ENCODE measurements around the gene HTRA3. TPM values are rescaled to one million over a fixed set of nuclear protein-coding genes. Genes with fewer than 3 reads are reported as not detected.

HTRA3 gene
- total RNA-seq, 2 experiments from 2014 or later: not detected

DNA sequence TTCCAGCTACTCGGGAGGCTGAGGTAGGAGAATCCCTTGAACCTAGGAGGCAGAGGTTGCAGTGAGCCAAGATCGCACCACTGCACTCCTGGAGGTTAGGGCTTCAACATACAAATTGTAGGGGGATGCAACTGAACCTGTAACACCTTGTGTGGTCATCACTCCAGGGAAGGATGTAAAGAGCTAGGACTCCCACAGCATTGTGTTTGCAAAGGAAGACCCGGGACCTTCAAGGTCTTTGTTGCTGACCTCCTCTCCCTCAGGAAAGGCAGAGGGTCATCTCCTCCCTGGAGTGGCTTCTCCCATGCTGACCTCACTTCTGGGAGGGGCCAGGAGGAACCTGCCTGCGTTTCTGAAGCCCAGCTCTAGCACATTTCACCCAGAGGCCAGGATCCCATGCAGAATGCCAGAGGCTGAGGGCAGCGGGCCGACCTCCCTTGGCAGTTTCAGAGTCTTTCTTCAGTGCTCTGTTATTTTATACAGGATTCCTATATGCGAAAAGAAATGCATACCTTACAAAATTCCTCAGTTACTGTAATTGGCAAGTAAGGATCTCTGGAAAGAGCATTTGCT lies 80.2 kb downstream of the HTRA3 start:
- intact Hi-C loops (cut with DNase I, micrococcal nuclease): no loop called here
- H3K9me3 Mint-ChIP-seq: no peaks in the 10 kb centered on the region
- DNase-seq: peak in 1 of 14 experiments; percentile 20

DNA sequence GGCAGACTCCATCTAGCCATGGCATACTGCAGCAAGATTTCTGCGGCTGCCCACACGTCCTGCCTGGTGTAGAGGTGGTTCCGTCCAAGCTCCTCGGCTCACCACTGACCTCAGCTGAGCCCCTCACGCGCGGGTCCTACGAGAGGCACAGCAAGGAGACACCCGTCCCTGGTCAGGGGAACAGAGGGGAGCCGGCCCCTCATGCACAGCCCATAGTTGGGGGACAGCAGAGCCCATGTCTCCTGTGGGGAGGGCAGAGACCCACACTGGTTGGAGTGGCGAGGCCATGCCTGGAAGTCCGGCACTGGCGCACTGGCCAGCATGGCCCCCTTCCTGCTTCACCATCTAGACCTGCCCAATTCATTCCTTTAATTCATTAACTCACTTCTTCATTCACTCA lies 80.8 kb downstream of the HTRA3 start:
- ChIA-PET POLR2A (no interaction called here), CTCF (no interaction called here)
- no peaks in the 10 kb centered on the region for H3K9me3 Mint-ChIP-seq
- H3K27ac ChIP-seq (ENCODE audit: low read depth in 1 of 2, low read length in 2 of 2): no peak overlapping the region
- ATAC-seq (ENCODE audit: poor library complexity): no peak
- DNase-seq: peak in 1 of 14 experiments; percentile 12
- peaks cover 0 to 6% of the 10 kb centered on the region in 2 experiments for H3K9me3 ChIP-seq (ENCODE audit: control insufficient read depth in 1 of 2, insufficient read depth in 1 of 2, low read length in 2 of 2)
- H3K27me3 ChIP-seq (ENCODE audit: control insufficient read depth in 1 of 2, insufficient read depth in 2 of 2, low read length in 2 of 2): peaks cover 0 to 10% of the 10 kb centered on the region in 2 experiments
- TF ChIP-seq CTCF (IDR thresholded peaks at IDR 0.05): no peak
- no peak overlapping the region for H3K27ac Mint-ChIP-seq
- H3K4me3 Mint-ChIP-seq: no peak overlapping the region
- H3K4me3 ChIP-seq (ENCODE audit: low read length): no peak overlapping the region
- no peaks in the 10 kb centered on the region for H3K36me3 ChIP-seq (ENCODE audit: insufficient read depth, low read length)
- H3K4me1 ChIP-seq (ENCODE audit: insufficient read depth, low read length): no peaks in the 10 kb centered on the region
- intact Hi-C loops (cut with DNase I, micrococcal nuclease): no loop called here
- H3K27me3 Mint-ChIP-seq: no peaks in the 10 kb centered on the region
- no peaks in the 10 kb centered on the region for H3K4me1 Mint-ChIP-seq (ENCODE audit: low read depth)
- H3K36me3 Mint-ChIP-seq (ENCODE audit: low read depth): no peaks in the 10 kb centered on the region

More for the DNA sequence above, 80.2 kb downstream of the HTRA3 start:
- ChIA-PET POLR2A (no interaction called here), CTCF (no interaction called here)
- Histone ChIP-seq H3K27me3 (ENCODE audit: control insufficient read depth in 1 of 2, insufficient read depth in 2 of 2, low read length in 2 of 2) (peaks cover 0 to 10% of the 10 kb centered on the region in 2 experiments), H3K36me3 (ENCODE audit: insufficient read depth, low read length) (no peaks in the 10 kb centered on the region), H3K27ac (ENCODE audit: low read depth in 1 of 2, low read length in 2 of 2) (no peak overlapping the region), H3K4me3 (ENCODE audit: low read length) (no peak overlapping the region), H3K9me3 (ENCODE audit: control insufficient read depth in 1 of 2, insufficient read depth in 1 of 2, low read length in 2 of 2) (peaks cover 0 to 6% of the 10 kb centered on the region in 2 experiments), H3K4me1 (ENCODE audit: insufficient read depth, low read length) (no peaks in the 10 kb centered on the region)
- no peaks in the 10 kb centered on the region for H3K27me3 Mint-ChIP-seq
- no peak overlapping the region for H3K4me3 Mint-ChIP-seq
- ATAC-seq (ENCODE audit: poor library complexity): no peak
- H3K36me3 Mint-ChIP-seq (ENCODE audit: low read depth): no peaks in the 10 kb centered on the region
- H3K4me1 Mint-ChIP-seq (ENCODE audit: low read depth): no peaks in the 10 kb centered on the region
- no peak for TF ChIP-seq CTCF (IDR thresholded peaks at IDR 0.05)
- H3K27ac Mint-ChIP-seq: no peak overlapping the region

- Histone ChIP-seq H3K4me3 (ENCODE audit: low read length) (no peak overlapping the region), H3K9me3 (ENCODE audit: control insufficient read depth in 1 of 2, insufficient read depth in 1 of 2, low read length in 2 of 2) (peaks cover 0 to 6% of the 10 kb centered on the region in 2 experiments), H3K4me1 (ENCODE audit: insufficient read depth, low read length) (no peaks in the 10 kb centered on the region), H3K36me3 (ENCODE audit: insufficient read depth, low read length) (no peaks in the 10 kb centered on the region), H3K27me3 (ENCODE audit: control insufficient read depth in 1 of 2, insufficient read depth in 2 of 2, low read length in 2 of 2) (peaks cover 0 to 10% of the 10 kb centered on the region in 2 experiments), H3K27ac (ENCODE audit: low read depth in 1 of 2, low read length in 2 of 2) (no peak overlapping the region)
- intact Hi-C loops (cut with DNase I, micrococcal nuclease): no loop called here
- no peaks in the 10 kb centered on the region for H3K9me3 Mint-ChIP-seq
- DNase-seq: peak in 1 of 14 experiments; percentile 27
- no peak overlapping the region for H3K27ac Mint-ChIP-seq
- ATAC-seq (ENCODE audit: poor library complexity): no peak
- TF ChIP-seq CTCF (IDR thresholded peaks at IDR 0.05): no peak
- H3K4me1 Mint-ChIP-seq (ENCODE audit: low read depth): no peaks in the 10 kb centered on the region
- H3K4me3 Mint-ChIP-seq: no peak overlapping the region
- no peaks in the 10 kb centered on the region for H3K27me3 Mint-ChIP-seq
- ChIA-PET POLR2A (no interaction called here), CTCF (no interaction called here)
- H3K36me3 Mint-ChIP-seq (ENCODE audit: low read depth): no peaks in the 10 kb centered on the region
Measured at GRCh38 chr4:8350841-8351461, 81.4 kb downstream of the HTRA3 start.
